GM19438 (cell line): Measurements from ENCODE around the gene SURF2.
"Not testable (repeated sequence)": the region's sequence is repeated elsewhere in the genome, so short reads cannot be mapped to it uniquely, and the experiment has no call there.

ENCODE experiments used
- ATAC-seq: cut with Tn5 transposase; IDR thresholded peaks from one replicate; pipeline ENCODE4 v1.9.1; 2021; ENCODE audit warnings: low read depth; ENCODE audit not compliant: unreplicated experiment

SURF2 gene

GRCh38 chr9:133375724-133376654, 19.6 kb downstream of the SURF2 start, which contains the start of the genes STKLD1 and SURF4:
TSS of gene STKLD1 (plus strand) at chr9:133376366. CDS start at chr9:133376474, 108 bp downstream.
TSS of gene SURF4 (minus strand) at chr9:133376060. CDS start at chr9:133375969, 91 bp downstream.
- ATAC-seq, result peak; percentile 78

- ATAC-seq, result not testable (repeated sequence)
Measured at GRCh38 chr9:133377280-133377679, 20.9 kb downstream of the SURF2 start.

GRCh38 chr9:133377721-133378216, 21.4 kb downstream of the SURF2 start:
- no peak for ATAC-seq

GRCh38 chr9:133378408-133378962, 22.1 kb downstream of the SURF2 start:
- ATAC-seq, result no peak

- ATAC-seq, result no peak
Measured at GRCh38 chr9:133379153-133380086, 23.1 kb downstream of the SURF2 start.

- no peak for ATAC-seq
Measured at GRCh38 chr9:133380734-133381133, 24.4 kb downstream of the SURF2 start.

GRCh38 chr9:133382507-133383141, 26.3 kb downstream of the SURF2 start:
- no peak for ATAC-seq

GRCh38 chr9:133383438-133383837, 27.1 kb downstream of the SURF2 start:
- ATAC-seq, result no peak

- no peak for ATAC-seq
Measured at GRCh38 chr9:133384736-133385321, 28.5 kb downstream of the SURF2 start.

GRCh38 chr9:133385452-133385851, 29.1 kb downstream of the SURF2 start:
- ATAC-seq, result no peak

GRCh38 chr9:133386338-133386737, 30.0 kb downstream of the SURF2 start:
- ATAC-seq, result no peak

- no peak for ATAC-seq
Measured at GRCh38 chr9:133387680-133388079, 31.3 kb downstream of the SURF2 start.

GRCh38 chr9:133389025-133389557, 32.7 kb downstream of the SURF2 start:
- no peak for ATAC-seq

GRCh38 chr9:133389562-133389961, 33.2 kb downstream of the SURF2 start:
- no peak for ATAC-seq

- ATAC-seq, result no peak
Measured at GRCh38 chr9:133390713-133391112, 34.4 kb downstream of the SURF2 start.

GRCh38 chr9:133391449-133391848, 35.1 kb downstream of the SURF2 start:
- not testable (repeated sequence) for ATAC-seq

GRCh38 chr9:133392308-133392707, 36.0 kb downstream of the SURF2 start:
- not testable (repeated sequence) for ATAC-seq

GRCh38 chr9:133393399-133393798, 37.0 kb downstream of the SURF2 start:
- ATAC-seq, result no peak

- ATAC-seq, result no peak
Measured at GRCh38 chr9:133394687-133395271, 38.4 kb downstream of the SURF2 start.
